ENCODE results near the gene NBPF26.
"Not testable (repeated sequence)": the region's sequence is repeated elsewhere in the genome, so short reads cannot be mapped to it uniquely, and the experiment has no call there.

DNA sequence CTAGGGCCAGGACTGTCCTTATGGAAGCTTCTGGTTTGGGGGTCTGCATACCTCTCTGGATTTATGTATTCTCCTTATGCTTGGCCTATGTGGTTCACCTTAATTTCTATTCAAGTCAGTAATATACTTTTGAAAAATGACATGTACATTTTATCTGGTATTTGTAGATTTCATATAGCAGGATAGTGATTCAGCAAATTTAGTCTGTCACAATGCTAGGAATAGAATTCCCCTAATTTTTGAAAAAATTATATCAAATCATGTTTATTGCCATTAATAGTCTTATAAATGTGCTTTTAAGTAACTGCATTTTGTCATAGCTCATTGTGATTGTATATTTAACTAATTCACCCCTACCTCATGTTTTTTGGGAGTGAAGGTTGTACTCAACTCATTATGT, 158.2 kb downstream of the NBPF26 start:
- TF ChIP-seq, protein P1, sequence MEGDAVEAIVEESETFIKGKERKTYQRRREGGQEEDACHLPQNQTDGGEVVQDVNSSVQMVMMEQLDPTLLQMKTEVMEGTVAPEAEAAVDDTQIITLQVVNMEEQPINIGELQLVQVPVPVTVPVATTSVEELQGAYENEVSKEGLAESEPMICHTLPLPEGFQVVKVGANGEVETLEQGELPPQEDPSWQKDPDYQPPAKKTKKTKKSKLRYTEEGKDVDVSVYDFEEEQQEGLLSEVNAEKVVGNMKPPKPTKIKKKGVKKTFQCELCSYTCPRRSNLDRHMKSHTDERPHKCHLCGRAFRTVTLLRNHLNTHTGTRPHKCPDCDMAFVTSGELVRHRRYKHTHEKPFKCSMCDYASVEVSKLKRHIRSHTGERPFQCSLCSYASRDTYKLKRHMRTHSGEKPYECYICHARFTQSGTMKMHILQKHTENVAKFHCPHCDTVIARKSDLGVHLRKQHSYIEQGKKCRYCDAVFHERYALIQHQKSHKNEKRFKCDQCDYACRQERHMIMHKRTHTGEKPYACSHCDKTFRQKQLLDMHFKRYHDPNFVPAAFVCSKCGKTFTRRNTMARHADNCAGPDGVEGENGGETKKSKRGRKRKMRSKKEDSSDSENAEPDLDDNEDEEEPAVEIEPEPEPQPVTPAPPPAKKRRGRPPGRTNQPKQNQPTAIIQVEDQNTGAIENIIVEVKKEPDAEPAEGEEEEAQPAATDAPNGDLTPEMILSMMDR (IDR thresholded peaks at IDR 0.05; ENCODE audit: poor library complexity), result not testable (repeated sequence)
- not testable (repeated sequence) for TF ChIP-seq EZH2 (IDR thresholded peaks at IDR 0.05; ENCODE audit: borderline replicate concordance)
